Caco-2 (cell line): Measurements from ENCODE around the gene ZDHHC11B. TPM values are rescaled to one million over a fixed set of nuclear protein-coding genes. Genes with fewer than 3 reads are reported as not detected.
"Not testable (repeated sequence)": the region's sequence is repeated elsewhere in the genome, so short reads cannot be mapped to it uniquely, and the experiment has no call there.

Experiments used
- BruUV-seq: library from RNA; stranded (reverse); fragments of 400-500 nt; replicated peaks from 2 replicates; lab custom pipeline; 2021; lab: Mats Ljungman, UMichigan
- CTCF ChIA-PET: fragments of 300-600 bp; sonication (Branson Sonifier 250); formaldehyde crosslinking; loops from one replicate; lab custom pipeline; 2022; ENCODE audit warnings: antibody characterized with exemption; lab: Charles Lee
- POLR2A ChIA-PET: fragments of 300-600 bp; sonication (Branson Sonifier 250); formaldehyde crosslinking; loops from one replicate; lab custom pipeline; 2022; ENCODE audit warnings: antibody characterized with exemption; lab: Charles Lee
- DNase-seq, 2 experiments: peaks; one replicate each; pipeline versions ENCODE4 v3.0.0 to v3.0.0-alpha.2; 2020 to 2022
- H3K27me3 ChIP-seq: replicated peaks from 2 replicates; pipeline ENCODE4 v1.6.0; 2011; ENCODE audit warnings: low read length; ENCODE audit not compliant: control insufficient read depth, insufficient read depth
- H3K36me3 ChIP-seq: 2 replicates; pipeline ENCODE4 v1.5.1; 2011; ENCODE audit warnings: low read length; ENCODE audit not compliant: control insufficient read depth, insufficient read depth
- H3K4me1 ChIP-seq: fragments of 250-450 bp; sonication (Bioruptor Pico); 2 replicates; pipeline ENCODE4 v1.5.1; 2020; ENCODE audit warnings: mild to moderate bottlenecking
- H3K4me3 ChIP-seq: 2 replicates; pipeline ENCODE4 v1.5.1; 2011; ENCODE audit warnings: low read depth, mild to moderate bottlenecking, control low read depth, low read length
- H3K9me3 ChIP-seq: fragments of 250-450 bp; sonication (Bioruptor Pico); 2 replicates; pipeline ENCODE4 v1.5.1; 2020; ENCODE audit warnings: mild to moderate bottlenecking, moderate library complexity
- H3K27ac Mint-ChIP-seq: one replicate; pipeline ENCODE4 v1.8.0; 2022; ENCODE audit warnings: mixed read lengths; ENCODE audit not compliant: unreplicated experiment
- H3K27me3 Mint-ChIP-seq: one replicate; pipeline ENCODE4 v1.8.0; 2022; ENCODE audit warnings: mixed read lengths; ENCODE audit not compliant: insufficient read depth, unreplicated experiment
- H3K36me3 Mint-ChIP-seq: one replicate; pipeline ENCODE4 v1.8.0; 2022; ENCODE audit warnings: mild to moderate bottlenecking, mixed read lengths; ENCODE audit not compliant: insufficient read depth, unreplicated experiment
- H3K4me1 Mint-ChIP-seq: one replicate; pipeline ENCODE4 v1.8.0; 2022; ENCODE audit warnings: low read depth, mixed read lengths; ENCODE audit not compliant: unreplicated experiment
- H3K4me3 Mint-ChIP-seq: one replicate; pipeline ENCODE4 v1.8.0; 2022; ENCODE audit warnings: mild to moderate bottlenecking, moderate library complexity, mixed read lengths; ENCODE audit not compliant: unreplicated experiment
- H3K9me3 Mint-ChIP-seq: one replicate; pipeline ENCODE4 v1.8.0; 2022; ENCODE audit warnings: mixed read lengths; ENCODE audit not compliant: unreplicated experiment
- CTCF ChIP-seq, 2 experiments: fragments of 200-600 bp in 1 of 2; IDR thresholded peaks; 1 replicate in 1 of 2; 2 replicates in 1 of 2; pipeline versions ENCODE4 v1.5.1 to v1.8.0; 2011 to 2022; ENCODE audit warnings: antibody characterized with exemption in 1 of 2, control low read depth in 1 of 2, inconsistent platforms in 1 of 2, low read depth in 1 of 2, low read length in 1 of 2, mild to moderate bottlenecking in 1 of 2, moderate library complexity in 1 of 2; ENCODE audit not compliant: insufficient read depth in 1 of 2, severe bottlenecking in 1 of 2, unreplicated experiment in 1 of 2
- intact Hi-C: fragments of 100-400 bp; cut with micrococcal nuclease; formaldehyde crosslinking; loops from one replicate; pipeline ENCODE4 v1.10.0; 2022; ENCODE audit not compliant: unreplicated experiment
- total RNA-seq: library from RNA; stranded (reverse); gene quantifications from 2 replicates; pipeline ENCODE4 v1.2.3, GENCODE V29; 2022

ZDHHC11B gene
- total RNA-seq, 1 experiment from 2014 or later: 1.00 TPM

- no peak for DNase-seq
Measured at GRCh38 chr5:756171-756570, 28.4 kb downstream of the ZDHHC11B start.

GRCh38 chr5:754143-754632, 30.3 kb downstream of the ZDHHC11B start:
- POLR2A ChIA-PET, H3K4me1 ChIP-seq, H3K4me3 ChIP-seq, H3K36me3 ChIP-seq, H3K36me3 Mint-ChIP-seq, H3K27me3 ChIP-seq, intact Hi-C loops, BruUV-seq, CTCF ChIA-PET, H3K27me3 Mint-ChIP-seq, H3K9me3 Mint-ChIP-seq, H3K9me3 ChIP-seq, H3K4me3 Mint-ChIP-seq, H3K4me1 Mint-ChIP-seq, H3K27ac Mint-ChIP-seq: not testable (repeated sequence)
- DNase-seq: peak in 1 of 2 experiments; percentile 36

More at GRCh38 chr5:756171-756570, 28.4 kb downstream of the ZDHHC11B start:
- TF ChIP-seq CTCF (IDR thresholded peaks at IDR 0.05; ENCODE audit: insufficient read depth in 1 of 2, low read depth in 1 of 2, low read length in 1 of 2, severe bottlenecking in 1 of 2, unreplicated experiment in 1 of 2): no peak
- H3K9me3 ChIP-seq: no peaks in the 10 kb centered on the region
- no peaks in the 10 kb centered on the region for H3K27me3 ChIP-seq
- H3K36me3 Mint-ChIP-seq: no peaks in the 10 kb centered on the region
- ChIA-PET CTCF (no interaction called here), POLR2A (no interaction called here)
- H3K9me3 Mint-ChIP-seq: no peaks in the 10 kb centered on the region
- no peak overlapping the region for H3K4me3 Mint-ChIP-seq
- no peaks in the 10 kb centered on the region for H3K27me3 Mint-ChIP-seq
- BruUV-seq: no TSS peak
- intact Hi-C loops: no loop called here
- no peak overlapping the region for H3K4me3 ChIP-seq
- peaks cover 10% of the 10 kb centered on the region for H3K4me1 Mint-ChIP-seq
- H3K4me1 ChIP-seq: peaks cover 6% of the 10 kb centered on the region; the same call in 1 of the 2 replicates
- H3K36me3 ChIP-seq: no peaks in the 10 kb centered on the region
- no peak overlapping the region for H3K27ac Mint-ChIP-seq

GRCh38 chr5:753567-754142, 30.9 kb downstream of the ZDHHC11B start:
- POLR2A ChIA-PET, BruUV-seq, H3K27ac Mint-ChIP-seq, H3K4me1 Mint-ChIP-seq, H3K9me3 ChIP-seq, H3K4me3 ChIP-seq, H3K4me3 Mint-ChIP-seq, H3K4me1 ChIP-seq, H3K36me3 Mint-ChIP-seq, H3K27me3 ChIP-seq, CTCF ChIA-PET, H3K36me3 ChIP-seq, H3K9me3 Mint-ChIP-seq, DNase-seq, H3K27me3 Mint-ChIP-seq, intact Hi-C loops: not testable (repeated sequence)

- H3K27me3 ChIP-seq, H3K4me3 ChIP-seq, POLR2A ChIA-PET, BruUV-seq, H3K36me3 ChIP-seq, H3K27me3 Mint-ChIP-seq, intact Hi-C loops, DNase-seq, H3K4me3 Mint-ChIP-seq, H3K9me3 ChIP-seq, H3K9me3 Mint-ChIP-seq, H3K4me1 ChIP-seq, H3K36me3 Mint-ChIP-seq, CTCF ChIA-PET, H3K4me1 Mint-ChIP-seq, H3K27ac Mint-ChIP-seq: not testable (repeated sequence)
Measured at GRCh38 chr5:752532-753115, 31.9 kb downstream of the ZDHHC11B start.

- CTCF ChIA-PET, H3K4me1 Mint-ChIP-seq, H3K27me3 ChIP-seq, H3K27ac Mint-ChIP-seq, H3K9me3 Mint-ChIP-seq, H3K4me3 Mint-ChIP-seq, H3K36me3 ChIP-seq, H3K27me3 Mint-ChIP-seq, BruUV-seq, H3K4me1 ChIP-seq, H3K9me3 ChIP-seq, DNase-seq, H3K36me3 Mint-ChIP-seq, intact Hi-C loops, H3K4me3 ChIP-seq, POLR2A ChIA-PET: not testable (repeated sequence)
Measured at GRCh38 chr5:751992-752391, 32.5 kb downstream of the ZDHHC11B start.
